HG03139 (cell line): ENCODE measurements around the gene BBC3.

Experiments
- ATAC-seq: cut with Tn5 transposase; IDR thresholded peaks from one replicate; pipeline ENCODE4 v1.9.1; 2021; ENCODE audit not compliant: unreplicated experiment

BBC3 gene

DNA sequence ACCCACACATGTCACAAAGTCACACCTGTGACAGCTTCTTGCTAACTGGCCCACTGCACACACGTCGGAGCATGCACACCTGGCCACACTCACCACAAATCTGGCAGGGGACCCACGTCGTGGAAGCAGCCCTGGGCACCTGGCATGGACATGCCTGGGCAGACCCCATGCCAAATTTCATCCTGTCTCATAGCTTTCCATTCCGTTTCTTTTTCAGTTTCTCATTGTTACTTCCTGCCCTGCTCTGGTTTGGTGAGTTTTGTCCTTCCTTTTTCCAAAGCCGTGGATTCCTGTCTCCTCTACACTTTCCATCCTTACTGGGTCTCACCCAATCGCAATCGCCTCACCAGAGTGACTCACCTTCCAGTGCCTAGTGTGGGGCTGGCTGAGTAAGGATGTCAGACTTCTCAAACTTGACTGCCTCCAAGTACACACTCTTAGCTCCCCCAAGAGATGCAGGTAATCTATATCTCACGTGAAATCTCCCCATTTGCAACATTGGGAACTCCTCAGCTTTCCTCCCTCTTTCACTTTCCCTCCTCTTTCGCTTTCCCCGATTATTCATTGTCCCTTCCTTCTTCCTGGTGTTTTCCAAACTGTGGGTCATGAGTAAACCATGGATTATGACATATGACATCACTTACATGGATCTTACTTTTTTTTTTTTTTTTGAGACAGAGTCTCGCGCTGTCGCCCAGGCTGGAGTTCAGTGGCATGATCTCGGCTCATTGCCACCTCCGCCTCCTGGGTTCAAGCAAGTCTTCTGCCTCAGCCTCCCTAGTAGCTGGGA lies 1.6 kb upstream of the BBC3 start:
- ATAC-seq: no peak

DNA sequence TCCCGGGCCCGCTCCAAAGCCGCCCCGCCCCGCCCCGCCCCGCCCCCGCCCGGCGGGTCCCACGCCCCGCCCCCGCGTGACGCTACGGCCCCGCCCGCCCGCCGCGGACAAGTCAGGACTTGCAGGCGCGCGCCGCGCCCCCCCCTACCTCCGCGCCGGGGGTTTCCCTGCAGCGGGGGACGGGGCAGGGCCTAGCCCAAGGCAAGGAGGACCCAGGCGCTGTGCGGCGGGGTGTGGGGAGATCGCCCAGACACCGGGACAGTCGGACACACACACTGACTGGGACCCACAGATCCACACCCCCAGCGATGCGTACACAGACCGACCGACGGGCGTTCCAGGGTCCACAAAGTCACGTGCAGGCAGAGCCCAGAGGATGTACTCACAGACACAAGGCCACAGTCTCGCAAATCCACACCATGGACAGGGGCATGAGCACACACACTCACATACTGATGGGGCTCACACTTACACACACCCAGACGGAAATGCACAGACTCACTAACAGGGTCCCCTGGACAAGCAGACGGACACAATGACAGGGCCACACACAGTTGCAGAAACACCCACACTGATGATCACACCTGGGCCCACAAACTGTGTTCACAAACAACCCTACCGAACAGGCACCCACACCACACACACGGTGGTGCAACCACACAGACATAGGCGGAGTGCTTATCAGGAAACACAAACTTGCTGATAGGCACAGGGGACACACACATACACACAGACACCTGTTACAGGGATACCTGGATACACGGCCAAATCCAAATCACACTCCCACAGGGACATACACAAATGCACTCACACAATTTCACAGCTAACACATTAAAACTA lies 436 bp upstream of the BBC3 start:
- no peak for ATAC-seq

DNA sequence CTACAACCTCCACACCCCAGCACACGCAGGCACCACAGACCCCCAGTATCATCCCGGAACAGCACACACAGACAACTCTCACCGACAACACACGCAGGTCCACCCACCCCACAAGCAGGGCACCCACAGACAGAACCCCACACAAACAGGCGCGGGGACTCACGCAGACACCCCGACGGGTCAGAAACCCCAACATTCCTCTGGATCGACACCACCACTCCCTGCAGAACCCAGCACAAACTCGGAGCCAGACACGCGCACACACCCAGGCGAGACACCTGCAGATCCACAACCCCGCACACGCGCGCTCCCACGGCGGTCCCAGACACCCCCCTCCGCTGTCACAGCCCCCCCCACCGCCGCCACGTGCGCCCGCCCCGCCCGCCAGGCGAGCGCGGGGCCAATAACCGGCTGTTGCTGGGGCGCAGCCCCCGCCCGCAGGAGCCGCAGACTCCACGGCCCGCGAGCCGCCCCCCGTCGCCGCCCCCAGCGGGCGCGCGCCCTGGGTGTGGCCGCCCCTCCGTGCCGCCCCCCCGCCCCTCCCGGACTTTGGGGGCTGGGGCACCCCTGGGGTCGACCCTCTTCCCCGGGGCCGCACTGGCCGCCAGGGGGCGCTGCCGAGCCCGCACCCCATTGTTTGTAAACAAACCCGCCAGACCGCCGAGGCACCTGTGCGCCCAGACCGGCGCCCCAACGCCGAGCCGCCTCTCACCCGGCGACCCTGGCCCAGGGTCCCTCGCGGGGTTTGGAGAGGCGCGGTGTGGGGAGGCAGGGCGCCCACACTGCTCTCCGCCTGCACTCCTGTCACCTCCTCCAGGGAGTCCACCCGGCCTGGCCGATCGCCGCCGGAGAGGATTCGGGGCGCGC lies 712 bp downstream of the BBC3 start:
- no peak for ATAC-seq

DNA sequence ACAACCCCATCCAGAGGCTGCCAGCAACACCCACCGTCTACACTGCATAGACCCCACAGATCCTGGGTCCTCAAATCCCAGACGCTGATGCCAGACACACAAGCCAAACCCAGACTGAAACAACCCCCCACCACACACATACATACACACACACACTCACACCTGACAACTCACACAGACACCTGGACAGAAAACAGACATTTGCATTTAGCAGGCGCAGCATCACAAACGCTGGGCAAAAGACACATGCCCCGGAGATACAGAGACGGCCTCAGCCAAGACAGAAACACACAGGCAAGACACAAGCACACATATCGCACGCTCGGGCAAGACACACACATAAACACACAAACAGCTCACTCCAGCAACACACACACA lies 1.3 kb downstream of the BBC3 start:
- no peak for ATAC-seq

DNA sequence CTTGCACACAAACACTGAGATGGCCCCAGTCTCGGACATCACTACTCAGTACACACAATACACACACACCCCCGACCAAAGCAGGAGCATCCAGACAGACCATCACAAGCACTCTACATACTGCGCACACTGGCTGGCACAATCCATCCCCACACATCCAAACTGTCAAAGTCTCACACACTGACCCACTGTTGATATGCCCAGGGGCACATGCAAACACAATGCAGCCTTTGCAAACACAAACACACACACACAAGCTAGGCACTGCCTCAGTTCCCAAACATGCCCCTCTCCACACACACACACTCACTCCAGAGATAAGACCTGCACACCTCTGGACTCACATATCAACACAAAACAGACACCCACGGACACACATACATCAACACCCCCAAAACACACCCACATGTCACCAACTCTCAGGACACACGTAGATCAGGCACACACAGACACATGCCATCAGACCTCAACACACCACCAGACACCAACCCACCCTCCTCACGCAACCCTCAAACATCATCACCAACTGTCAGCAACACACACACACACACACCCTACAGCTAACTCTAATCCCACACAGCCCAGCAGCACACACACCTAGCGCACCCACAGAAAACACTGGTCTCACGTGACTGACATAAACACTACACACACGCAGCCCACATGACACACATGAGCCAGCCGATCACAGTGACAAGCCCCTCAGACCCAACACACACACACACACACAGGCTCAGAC lies 1.9 kb downstream of the BBC3 start:
- no peak for ATAC-seq

DNA sequence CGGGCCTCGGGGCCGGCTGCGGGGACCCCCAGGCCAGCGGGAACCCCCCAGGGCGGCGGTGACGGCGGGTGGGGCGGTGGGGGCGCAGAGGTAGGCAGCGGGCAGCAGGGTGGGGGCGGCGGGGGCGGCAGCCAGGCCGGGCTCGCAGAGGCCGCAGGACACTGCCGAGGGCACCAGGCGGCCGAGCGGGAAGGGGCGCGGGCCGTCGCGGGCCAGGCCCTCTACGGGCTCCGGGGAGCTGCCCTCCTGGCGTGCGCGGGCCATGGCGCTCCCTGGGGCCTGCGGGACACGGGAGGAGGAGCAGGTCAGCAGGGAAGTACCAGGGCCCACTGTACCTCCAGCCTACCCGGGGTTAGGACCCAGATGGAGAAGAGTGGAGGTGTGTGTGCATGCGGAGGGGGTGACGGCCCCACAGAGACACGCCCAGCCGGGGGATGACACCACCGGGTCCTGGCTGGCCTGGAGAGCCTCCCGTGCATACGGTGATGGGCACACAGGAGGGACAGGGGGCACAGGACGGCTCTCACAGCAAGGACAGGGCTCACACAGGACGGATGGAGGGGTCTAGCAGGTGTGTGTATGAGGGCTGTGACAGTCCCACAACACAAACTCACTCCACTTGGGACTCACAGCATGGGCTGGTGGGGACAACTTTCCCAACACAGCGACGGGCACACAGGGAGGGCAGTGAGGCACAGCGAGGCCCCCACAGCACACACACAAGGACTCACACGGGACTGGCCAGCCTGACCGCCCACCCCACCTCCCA lies 2.6 kb downstream of the BBC3 start:
- ATAC-seq: no peak

DNA sequence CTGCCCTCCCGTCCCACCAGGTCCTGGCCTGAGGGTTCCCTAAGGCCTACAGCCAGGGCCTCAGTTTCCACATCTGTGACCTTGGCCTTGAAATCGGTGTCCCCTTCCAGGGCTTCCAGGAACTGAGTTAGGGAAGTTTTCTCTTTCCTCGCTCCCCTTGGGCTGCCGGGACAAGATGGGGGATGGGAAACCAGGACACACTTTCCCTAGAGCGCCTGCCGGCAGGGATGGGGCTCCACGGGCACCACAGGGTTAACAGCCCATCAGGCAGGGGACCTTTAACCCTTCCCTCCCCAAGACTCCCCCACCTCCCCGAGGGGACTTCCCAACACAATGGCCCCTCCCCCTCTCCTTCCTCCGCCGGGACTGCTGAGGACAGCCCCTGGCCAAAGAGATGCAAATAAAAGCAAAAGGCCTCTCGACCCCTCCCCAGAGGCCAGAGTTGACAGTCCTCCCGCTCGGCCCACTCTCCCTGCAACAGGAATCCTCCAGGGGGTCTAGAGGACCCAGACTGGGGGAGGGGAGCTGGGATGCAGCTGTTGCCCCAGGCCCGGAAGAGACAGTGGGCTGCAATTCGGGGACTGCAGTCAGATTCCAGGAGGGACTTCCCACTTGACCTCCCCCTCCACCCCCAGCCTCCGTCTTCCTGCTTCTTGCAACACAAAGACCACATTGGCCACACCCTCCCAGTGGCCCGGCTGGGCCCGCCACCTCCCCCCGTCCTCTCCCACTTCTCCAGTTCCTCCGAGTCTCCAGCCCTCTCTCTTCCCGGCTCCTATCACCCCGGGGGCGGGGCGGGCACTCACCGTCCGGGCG lies 3.4 kb downstream of the BBC3 start:
- ATAC-seq: no peak

DNA sequence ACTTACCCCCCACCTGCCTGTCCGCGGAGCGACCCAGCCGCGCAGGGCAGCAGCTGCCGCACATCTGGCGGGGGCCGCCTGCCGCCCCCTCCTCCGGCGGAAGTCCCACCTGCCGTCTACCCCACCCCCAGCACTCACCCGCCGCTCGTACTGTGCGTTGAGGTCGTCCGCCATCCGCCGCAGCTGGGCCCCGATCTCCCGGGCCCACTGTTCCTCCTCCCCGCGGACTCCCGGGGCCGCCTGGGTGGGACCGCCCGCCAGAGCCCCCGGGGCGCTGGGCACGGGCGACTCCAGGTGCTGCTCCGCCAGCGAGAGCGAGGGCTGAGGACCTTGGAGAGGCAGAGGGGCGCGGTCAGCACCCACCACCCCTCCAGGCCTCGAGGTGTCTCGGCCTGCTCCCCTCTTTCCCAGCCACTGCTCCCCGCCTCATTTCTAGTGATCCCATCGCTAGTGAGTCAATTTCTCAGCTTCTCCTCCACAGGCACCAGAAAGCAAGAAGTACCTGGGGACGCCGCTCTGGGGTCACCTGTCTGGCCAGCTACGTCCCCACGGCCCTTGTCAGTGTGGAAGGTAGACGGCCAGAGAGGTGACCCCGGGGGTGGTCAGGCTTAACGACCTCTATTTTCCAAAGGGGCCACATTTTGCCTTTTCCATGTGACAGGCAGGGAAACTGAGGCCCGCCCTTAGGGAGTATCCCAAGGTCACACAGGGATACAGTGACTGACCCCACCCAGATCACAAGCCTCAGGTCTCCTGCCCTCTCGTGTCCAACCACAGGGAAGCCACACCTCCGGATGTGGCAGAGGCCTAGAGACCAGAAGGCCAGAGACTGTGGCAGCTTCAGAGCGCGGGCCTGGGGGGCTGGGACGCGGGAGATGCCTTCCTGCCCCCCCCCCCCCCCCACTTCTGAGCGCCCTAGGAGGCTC lies 4.3 kb downstream of the BBC3 start:
- peak; percentile 6 for ATAC-seq

DNA sequence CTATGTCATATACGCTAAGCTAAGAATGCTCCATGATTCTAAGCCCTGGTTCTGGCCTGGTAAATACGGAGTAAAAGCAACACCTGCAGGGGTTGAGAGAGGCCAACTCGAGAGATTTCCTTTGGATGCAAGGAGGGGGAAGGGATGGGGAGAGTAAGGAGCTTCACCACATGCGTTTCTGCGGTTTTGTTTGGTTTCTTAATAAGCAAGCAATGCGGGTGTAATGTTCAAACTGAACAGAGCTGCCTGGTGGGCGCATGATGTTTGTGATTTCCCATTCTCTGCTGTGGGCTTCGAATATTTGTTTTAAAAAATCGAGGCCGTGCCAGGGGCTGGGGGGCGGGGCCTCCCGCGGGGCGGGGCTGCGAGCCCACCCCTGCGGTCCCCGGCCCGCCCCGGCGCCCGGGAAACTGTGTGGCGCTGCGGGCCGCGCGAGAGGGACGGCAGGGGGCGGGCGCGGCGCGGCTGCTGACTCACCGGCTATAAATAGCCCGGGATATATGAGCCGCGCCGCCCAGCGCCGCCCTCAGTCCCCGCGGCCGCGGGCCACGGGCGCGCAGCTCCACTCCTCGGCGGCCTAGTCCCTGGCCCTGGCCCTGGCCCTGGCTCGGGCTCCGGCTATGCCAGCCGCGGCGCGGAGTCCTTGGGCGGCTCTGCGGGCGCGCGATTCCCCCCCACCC lies 5.1 kb downstream of the BBC3 start:
- peak; percentile 36 for ATAC-seq

DNA sequence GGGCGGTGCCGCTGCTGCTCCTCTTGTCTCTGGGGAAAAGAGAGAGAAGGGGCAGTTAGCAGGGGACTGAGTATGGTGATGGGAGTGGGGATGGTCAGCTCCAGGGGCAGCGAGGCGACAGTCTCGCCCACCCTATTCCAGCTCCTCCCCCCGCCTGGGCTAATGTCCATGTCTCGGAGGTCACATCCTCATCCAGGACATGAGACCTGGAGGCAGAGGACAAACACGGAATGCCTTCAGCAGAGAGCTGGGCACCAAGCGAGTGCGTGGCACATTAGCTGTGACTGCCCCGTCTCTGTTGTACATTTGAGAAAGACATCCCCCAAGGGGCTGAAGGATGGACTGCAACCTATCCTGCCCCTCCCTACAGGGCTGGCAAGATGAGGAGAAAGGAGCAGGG lies 9.1 kb downstream of the BBC3 start:
- ATAC-seq: no peak

DNA sequence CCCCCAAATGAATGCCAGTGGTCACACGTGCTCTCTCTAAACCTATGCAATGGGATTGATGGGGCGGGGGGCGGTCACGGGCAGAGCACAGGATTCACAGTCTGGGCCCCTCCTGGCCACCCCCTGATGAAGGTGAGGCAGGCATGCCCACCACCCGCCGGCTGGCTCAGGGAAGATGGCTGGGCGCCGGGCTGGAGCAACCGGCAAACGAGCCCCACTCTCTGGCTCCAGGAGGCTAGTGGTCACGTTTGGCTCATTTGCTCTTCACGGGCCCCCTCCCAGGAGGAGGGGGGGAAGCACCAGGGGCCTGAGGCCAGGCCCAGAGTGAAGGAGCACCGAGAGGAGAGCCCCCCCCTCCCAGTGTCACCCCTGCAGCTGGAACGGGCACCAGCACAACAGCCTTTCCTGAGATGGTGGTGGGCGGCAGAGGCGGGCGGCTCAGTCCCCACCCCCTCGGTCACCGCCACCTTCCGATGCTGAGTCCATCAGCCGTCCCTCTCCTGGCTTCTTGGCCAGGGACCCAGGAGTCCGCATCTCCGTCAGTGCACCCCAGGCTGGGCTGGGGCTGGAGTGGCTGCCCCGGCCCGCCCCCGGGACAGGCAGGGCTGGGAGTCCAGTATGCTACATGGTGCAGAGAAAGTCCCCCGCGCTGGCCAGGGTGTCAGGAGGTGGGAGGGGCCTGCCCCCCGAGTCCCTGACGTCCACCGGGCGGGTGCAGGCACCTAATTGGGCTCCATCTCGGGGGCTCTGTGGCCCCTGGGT lies 9.7 kb downstream of the BBC3 start:
- ATAC-seq: no peak

DNA sequence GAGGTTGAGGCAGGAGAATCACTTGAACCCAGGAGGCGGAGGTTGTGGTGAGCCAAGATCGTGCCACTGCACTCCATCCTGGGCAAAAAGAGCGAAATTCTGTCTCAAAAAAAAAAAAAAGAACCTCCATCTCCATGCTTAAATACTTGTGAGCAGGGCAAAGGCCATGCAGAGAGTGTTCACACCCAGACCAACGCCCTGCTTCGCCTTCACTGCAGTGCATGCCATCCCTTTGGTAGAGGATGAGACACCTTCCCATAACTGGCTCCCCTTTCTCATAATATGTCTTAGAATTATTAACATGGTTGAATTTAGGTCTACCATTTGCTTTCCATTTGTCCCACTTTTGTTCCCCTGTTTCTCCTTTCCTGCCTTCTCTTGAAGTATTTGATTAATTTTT lies 15.4 kb downstream of the BBC3 start:
- no peak for ATAC-seq

DNA sequence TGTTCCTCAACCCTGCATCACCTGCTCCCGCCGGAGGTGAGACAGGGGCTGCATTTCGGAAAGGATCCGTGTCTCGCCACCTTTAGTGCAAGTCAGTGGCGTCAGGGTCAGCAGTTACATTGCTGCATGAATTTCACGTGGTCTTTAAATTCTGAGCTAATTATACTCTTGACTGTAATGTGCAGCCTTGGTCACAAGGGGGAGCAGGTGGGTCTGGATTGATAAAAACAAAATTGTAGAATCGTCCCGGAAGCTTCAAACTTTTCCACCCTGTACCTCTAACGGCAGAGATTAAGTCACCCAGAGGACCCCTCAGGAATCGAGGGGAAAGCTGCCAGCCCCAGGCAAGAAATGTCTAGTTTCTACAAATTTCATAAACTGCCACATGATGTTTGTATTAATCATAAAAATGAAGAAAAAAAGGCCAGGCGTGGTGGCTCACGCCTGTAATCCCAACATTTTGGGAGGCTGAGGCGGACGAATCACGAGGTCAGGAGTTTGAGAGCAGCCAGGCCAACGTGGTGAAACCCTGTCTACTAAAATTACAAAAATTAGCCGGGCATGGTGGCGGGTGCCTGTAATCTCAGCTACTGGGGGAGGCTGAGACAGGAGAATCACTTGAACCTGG lies 20.2 kb downstream of the BBC3 start:
- no peak for ATAC-seq

DNA sequence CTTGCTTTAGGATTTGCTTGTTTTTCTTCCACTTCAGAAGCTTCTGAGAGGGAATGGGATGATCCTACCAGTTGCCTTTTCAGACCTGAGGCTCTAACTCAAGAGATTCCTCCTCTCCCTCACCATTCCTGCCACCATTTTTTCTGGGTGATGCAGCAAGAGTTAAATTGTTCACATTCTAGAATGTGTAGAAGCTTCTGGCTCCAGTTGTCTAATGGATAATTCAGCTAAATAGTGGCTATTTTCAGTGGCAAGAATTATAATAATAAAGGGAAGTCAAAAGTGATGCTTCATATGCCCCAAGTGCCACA lies 20.9 kb downstream of the BBC3 start:
- no peak for ATAC-seq

DNA sequence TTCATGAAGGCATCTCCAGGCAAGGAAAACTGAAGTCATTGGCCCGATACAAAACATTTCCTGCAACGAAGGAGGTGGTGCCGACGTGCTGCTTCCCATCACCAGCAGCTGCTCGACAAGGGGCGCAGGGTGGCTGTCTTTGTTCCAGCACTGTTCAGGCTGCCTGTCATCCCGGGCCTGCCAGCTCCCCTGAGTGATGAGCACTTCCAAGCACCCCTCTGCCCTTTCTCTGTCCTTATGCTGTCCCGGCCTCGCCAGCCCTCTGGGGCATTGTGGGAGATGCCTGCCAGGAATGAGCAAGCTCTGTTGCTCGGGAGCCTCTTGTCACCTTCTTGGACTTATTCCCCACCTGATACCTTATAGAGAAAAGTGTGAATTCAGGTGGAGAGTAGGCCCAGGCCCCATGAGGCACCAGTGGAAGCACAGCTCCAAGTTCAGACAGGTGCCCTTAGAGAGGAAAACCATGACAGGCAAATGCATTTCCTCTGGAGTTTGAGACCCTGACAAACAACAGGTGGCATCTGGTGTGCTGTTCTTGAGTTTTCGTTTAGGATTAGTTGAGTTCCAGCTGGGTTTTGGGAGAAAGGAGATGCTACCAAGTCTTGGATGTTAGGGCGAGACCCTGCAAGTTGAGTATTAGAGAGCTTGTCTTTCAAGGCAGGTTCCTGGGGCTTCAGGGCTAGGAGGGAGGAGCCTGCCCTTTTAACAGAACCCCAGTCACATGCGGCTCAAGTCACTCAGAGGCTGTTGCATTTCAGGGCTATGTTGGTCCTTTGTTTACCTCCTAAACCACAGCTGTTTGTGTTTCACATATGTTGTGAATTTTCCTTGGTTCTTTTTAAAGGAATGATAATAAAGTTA lies 21.4 kb downstream of the BBC3 start:
- no peak for ATAC-seq

DNA sequence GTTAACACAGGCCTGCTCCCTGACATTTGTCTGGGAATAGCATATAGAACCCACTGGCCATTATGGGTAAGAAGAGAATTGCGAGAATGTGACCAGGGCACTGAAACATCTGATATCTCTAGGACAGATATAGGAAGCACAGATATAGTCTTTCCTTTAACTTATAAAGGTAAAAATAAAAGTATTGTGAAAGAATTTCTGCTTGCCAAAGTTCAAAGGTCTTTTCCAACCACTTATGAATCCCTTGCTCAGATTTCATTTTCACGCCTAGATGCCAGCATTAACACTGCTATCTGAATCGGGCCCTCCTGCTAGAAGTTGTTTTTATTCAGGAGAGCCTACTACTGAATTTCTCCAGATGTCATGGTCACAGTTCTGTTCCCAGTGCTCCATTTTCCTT lies 27.7 kb downstream of the BBC3 start:
- no peak for ATAC-seq
